Epithelial cell of proximal tubule (primary cell): ENCODE data around the gene OCA2. TPM values are rescaled to one million over a fixed set of nuclear protein-coding genes. Genes with fewer than 3 reads are reported as not detected.
A peak's percentile ranks its signal among the peaks of the same experiment; 100 is the strongest.

Source experiments
- DNase-seq: peaks from one replicate; pipeline ENCODE4 v3.0.0-alpha.2; 2011; ENCODE audit warnings: low read depth
- H3K4me3 ChIP-seq: 2 replicates; pipeline ENCODE4 v1.5.1; 2011; ENCODE audit warnings: low read depth, mild to moderate bottlenecking, low read length
- total RNA-seq: library from RNA; depleted of rRNA; stranded (reverse); fragments of >200 nt; gene quantifications from 2 replicates; pipeline ENCODE4 v1.2.3, GENCODE V29; 2015
- TF ChIP-seq, protein P1 (sequence below): conservative IDR thresholded peaks from 2 replicates; pipeline ENCODE4 v1.5.1; 2012; ENCODE audit warnings: low read depth, mild to moderate bottlenecking, low read length

The OCA2 gene
- total RNA-seq, 1 donor from 2014 or later = not detected

- DNase-seq = no peak
- TF ChIP-seq, protein P1, sequence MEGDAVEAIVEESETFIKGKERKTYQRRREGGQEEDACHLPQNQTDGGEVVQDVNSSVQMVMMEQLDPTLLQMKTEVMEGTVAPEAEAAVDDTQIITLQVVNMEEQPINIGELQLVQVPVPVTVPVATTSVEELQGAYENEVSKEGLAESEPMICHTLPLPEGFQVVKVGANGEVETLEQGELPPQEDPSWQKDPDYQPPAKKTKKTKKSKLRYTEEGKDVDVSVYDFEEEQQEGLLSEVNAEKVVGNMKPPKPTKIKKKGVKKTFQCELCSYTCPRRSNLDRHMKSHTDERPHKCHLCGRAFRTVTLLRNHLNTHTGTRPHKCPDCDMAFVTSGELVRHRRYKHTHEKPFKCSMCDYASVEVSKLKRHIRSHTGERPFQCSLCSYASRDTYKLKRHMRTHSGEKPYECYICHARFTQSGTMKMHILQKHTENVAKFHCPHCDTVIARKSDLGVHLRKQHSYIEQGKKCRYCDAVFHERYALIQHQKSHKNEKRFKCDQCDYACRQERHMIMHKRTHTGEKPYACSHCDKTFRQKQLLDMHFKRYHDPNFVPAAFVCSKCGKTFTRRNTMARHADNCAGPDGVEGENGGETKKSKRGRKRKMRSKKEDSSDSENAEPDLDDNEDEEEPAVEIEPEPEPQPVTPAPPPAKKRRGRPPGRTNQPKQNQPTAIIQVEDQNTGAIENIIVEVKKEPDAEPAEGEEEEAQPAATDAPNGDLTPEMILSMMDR = no peak
- H3K4me3 ChIP-seq = no peak overlapping the region
Observed at GRCh38 chr15:27764339-27764738, 334.8 kb downstream of the OCA2 start.

DNA sequence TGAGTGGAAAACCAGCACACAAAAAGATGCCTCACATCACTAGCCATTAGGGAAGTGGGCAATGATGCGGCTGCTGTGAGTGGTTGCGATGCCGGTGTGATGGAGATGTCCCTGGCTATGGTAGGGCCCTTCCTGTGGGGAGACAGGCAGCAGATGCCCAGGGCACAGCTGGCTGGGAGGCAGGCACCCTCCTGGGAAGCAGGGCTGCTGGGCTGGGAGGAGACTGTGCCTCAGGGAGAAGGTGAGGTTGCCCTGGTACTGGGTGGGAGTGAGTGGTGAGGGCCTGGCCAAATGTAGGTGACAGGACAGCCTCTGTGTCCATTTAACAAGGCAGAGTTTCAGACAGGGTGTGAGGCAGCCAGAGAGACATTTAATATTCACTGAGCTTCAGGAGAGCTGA lies 335.6 kb downstream of the OCA2 start:
- no peak for DNase-seq
- TF ChIP-seq, protein P1 = no peak
- no peak overlapping the region for H3K4me3 ChIP-seq

- TF ChIP-seq, protein P1 = no peak
- no peak overlapping the region for H3K4me3 ChIP-seq
- DNase-seq = no peak
Observed at GRCh38 chr15:27762471-27762870, 336.6 kb downstream of the OCA2 start.

DNA sequence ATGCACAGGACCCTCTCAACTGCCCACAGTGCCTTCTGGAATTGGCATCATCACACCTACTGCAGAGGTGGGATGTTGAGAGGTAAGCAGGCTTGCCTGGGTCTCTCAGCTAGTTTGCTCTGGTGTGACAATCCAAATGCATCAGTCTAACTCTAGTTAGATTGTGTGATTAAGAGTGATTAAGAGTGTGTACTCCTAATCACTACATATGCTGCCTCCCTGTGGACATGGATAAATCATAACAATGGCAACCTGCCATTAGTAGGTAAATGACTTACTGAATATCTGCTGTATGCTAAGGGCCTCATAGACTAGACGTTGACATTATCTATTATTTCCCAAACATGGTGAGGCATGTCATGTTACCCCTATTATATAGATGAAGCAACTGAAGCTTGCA lies 342.1 kb downstream of the OCA2 start:
- TF ChIP-seq, protein P1 = peak; percentile 13

DNA sequence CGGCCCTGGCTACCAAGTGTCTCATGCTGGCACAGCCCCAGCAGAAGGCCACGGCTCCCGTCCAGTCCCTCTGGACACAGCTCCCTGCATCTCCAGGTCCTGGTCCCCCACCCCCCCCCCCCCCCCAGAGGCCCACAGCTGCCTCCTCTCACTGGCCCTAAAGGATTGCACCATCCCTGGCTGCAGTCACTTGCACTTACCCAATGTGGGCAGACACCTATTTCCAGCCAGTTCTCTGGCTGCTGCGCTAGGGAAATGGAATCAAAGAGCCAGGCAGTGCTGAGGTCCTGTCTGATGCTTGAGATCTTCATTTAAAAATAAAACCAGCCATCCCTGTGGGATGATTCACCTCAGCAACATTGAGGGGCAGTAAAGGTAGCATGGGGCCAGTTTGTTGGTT lies 346.4 kb downstream of the OCA2 start:
- TF ChIP-seq, protein P1 = no peak
- no peak for DNase-seq
- H3K4me3 ChIP-seq = no peak overlapping the region

More for the DNA sequence above, 342.1 kb downstream of the OCA2 start:
- no peak for DNase-seq
- no peak overlapping the region for H3K4me3 ChIP-seq

DNA sequence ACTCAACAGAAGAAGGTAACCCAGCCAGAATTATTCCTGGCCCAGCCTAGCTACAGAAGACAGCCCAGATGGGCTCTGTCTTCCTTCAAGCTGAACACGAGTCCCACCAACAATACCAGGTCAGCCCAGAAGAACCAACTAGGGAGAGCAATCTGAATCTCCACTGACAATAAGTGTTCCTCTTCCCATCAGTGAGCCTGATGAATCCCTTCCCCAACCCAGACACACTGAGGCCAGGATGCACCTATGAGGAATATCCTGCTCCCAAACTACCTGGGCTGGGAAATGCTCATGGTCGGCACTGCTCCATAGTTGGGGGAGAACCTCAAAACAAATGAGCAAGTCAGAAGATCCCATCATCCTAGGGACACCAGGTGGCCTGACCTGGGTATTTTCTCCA lies 351.1 kb downstream of the OCA2 start:
- TF ChIP-seq, protein P1 = no peak
- DNase-seq = no peak
- H3K4me3 ChIP-seq = no peak overlapping the region

DNA sequence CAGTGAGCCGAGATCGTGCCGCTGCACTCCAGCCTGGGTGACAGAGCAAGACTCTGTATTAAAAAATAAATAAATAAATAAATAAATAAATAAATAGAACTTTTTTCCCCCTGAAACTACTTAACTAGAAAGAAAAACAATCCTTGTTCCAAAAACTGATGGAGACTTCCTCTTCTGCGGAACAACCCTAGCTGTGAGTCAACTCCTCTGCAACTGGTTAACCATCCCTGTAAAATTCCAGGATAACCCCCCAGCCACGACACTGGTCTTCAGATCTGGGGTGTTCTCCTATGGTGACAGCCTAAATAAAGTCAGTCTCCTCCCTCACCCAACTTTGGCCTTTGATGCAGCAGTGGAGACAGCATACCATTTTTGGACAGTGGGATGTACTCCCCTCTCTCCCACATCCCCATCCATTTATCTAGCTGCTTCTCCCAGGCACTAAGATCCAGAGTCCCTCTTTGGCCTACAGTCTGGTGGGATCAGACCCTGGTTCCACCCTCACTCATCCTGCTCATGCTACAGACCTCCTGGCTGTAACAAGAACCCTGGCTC lies 352.6 kb downstream of the OCA2 start:
- no peak overlapping the region for H3K4me3 ChIP-seq
- no peak for DNase-seq
- TF ChIP-seq, protein P1 = no peak
